NCI-H82 (cell line): ENCODE measurements around the gene MPND.

Experiments
- DNase-seq: peaks from one replicate; lab custom pipeline; 2025; lab: John Stamatoyannopoulos, UW

MPND gene

DNA sequence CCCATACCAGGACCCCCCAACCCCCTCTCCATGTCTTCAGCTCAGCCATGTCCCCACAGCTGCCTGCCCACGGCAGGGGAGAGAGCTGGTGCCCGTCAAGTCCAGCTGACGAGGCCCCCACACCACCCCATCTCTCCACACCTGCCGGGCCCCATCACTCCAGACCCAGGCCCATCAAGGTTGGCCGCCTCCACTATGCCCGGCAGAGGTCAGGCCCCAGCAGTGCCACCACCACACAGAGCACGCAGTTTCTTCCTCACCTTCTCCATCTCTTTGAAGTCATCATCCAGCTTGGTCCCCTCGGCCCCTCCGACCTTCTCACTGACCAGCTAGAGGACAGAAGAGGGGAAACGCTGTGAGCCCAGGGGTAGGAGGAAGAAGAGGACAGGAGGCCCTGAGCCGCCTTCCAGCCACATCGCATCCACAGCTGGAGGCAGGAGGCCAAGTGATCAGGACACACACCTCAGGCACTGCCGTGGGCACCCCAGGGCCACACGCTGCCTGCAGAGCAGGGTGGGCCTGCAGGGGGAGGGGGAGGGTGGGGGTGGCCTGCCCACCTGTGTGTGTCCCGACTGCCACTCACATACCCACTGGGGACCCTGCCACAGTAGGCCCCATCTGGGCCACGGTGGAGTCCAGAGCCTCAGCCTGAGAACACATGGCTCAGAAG is 23.4 kb downstream of the MPND start:
- DNase-seq = no peak

DNA sequence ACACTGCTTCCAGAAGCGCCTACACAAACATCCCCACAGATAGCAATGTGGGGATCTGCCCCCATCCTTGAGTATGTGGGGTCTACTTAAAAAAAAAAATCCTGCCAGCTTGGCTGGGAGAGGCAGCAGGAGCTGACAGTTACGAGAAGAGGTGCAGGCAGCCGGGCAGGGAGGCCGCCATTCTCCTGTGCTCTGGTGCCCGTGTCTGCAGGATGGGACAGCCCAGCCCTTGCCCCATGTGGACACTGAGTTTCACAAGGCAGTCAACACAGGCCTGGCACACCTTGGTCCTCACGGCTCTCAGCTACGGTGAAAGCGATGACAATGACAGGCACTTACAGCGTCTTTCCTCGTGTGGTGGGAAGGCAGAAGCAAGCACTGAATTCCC is 24.0 kb downstream of the MPND start:
- no peak for DNase-seq

DNA sequence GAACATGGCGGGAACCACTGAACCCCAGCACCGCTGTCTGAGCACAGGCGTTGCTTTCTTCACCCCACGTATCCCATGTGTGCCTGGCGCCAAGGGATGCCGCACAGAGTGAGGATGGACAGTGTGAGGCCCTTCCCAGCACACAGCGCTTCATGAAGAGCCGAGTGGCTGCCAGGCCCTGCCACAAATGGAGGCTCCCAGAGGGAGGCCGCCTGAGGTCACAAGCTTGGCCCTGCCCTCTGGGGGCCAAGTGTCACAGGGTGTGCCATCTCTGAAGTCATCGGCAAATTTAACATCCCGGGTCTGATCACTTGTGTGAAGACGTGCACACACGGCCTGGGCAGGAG is 24.4 kb downstream of the MPND start:
- DNase-seq = no peak

GRCh38 chr19:4368128-4368820 is 24.9 kb downstream of the MPND start:
- no peak for DNase-seq

DNA sequence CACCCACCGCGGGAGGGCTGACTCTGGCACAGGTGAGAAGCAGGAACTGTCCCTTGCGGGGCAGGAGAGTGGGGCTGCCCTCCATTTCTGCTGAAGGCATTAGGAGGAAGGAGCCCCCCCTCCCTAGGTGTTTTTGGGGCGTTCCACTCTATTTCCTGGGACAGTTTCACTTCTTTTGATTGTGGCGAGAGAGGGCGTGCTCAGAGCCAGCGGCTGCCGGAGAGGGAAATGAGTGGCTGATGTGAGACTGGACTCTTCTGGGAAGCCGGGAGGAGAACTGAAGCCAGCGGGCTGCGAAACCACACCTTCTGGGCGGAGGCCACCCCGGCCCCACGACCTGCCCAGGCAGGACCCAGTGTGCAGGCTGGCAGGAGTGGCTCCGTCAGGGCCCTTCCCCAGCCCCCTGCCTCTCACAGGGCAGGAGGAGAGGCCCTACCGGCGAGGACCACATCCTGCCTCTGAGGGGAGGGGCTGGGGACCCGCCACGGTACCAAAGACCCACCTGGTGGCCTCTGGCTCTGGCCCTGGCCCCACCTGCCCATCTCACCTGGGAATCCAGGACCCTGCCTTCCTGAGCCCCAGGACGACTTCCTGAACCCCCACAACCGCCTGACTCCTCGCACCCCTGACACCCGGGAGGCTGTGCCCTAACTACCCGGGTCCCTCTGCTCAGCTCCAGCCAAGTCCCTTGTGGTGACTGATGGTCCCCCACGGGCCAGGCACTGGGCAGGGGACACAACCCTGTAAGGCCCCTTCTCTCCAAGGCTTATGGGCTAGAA is 25.9 kb downstream of the MPND start:
- DNase-seq = no peak

- DNase-seq = no peak
These were observed 26.5 kb downstream of the MPND start for GRCh38 chr19:4369888-4370260.

DNA sequence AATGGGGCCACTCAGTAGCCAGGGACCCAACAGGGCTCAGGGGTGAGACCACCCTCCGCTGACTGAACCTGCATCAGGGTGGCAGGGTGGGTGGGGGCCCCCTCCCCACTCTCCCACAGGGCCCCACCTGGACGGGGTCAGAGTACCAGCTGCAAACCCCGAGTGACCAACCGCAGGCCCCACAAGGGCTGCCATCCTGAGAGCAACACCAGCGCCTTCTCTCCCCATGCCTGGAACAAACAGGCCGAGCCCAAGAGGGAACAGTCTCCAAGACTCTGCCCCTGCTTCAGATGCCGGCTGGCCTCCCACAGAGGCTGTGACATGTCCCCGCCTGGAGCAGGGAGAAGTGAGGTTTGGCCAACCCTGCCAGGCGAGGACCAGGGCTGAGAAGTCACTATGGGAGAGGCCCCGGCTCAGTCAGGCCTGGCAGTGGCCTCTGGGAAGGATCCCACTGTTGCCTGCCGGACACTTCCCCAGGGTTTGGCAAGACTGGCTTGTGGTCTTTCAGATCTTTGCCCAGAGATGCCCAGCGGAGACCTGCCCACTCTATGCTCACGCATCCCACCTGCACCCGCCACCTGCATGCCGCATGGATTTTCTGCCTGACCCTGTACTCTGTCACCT is 27.2 kb downstream of the MPND start:
- no peak for DNase-seq

DNA sequence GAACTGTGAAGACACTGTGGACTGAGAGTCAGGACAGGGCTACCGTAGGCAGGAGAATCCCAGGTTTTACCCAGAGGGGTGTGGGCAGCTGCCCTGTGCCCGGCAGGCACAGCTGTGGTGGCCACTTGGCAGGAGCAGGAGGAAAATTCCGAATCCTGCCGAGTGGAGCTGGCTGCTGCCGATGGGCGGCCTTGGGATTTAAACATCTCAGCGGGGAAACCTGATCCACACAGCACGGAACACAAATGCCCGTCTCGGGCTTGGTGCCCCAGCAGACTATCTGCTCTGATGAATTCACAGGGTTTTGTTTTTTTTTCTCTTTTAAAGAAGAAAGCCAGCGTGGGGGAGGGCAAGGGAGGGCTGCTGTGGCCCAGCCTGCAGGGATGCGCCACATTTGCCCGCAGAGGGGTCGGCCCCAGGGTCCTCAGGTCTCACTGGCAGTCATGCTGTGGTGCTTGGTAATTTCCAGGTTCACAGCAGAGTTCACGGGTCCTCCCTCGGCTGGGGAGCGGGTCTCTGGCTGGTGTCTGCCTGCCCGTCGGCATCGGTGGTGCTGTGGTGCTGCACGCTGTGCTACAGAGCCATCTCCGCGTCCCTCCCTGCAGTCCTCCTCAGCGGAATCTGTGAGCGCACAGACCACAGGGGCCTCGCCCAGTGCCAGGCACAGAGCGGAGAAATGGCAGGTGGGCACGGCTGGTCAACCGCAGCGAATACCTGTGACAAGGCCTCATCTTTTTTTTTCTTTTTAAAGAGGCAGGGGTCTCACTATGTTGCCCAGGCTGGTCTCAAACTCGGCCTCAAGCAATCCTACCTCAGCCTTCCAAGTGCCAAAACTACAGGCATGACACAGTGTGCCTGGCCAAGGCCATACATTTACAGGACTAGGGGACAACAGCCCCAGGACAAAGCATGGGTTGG is 28.1 kb downstream of the MPND start:
- no peak for DNase-seq

GRCh38 chr19:4372165-4373012 is 29.0 kb downstream of the MPND start:
- no peak for DNase-seq

DNA sequence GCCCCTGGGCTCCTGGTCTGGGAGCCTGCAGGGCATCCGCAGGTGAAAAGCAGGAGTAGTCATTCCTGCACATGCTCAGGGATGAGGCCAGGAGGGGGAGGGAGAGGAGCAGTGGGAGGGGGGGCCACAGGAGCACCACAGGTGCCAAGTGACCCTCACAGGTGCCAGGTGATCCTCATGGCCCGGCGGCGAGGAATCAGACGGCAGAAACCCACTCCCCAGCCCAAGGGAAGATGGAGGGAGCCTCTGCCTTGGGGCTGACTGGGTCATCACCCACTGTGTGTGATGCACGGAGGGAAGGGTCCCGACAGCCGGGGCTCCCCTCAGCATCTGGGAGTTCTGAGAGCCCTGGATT is 29.6 kb downstream of the MPND start:
- no peak for DNase-seq

DNA sequence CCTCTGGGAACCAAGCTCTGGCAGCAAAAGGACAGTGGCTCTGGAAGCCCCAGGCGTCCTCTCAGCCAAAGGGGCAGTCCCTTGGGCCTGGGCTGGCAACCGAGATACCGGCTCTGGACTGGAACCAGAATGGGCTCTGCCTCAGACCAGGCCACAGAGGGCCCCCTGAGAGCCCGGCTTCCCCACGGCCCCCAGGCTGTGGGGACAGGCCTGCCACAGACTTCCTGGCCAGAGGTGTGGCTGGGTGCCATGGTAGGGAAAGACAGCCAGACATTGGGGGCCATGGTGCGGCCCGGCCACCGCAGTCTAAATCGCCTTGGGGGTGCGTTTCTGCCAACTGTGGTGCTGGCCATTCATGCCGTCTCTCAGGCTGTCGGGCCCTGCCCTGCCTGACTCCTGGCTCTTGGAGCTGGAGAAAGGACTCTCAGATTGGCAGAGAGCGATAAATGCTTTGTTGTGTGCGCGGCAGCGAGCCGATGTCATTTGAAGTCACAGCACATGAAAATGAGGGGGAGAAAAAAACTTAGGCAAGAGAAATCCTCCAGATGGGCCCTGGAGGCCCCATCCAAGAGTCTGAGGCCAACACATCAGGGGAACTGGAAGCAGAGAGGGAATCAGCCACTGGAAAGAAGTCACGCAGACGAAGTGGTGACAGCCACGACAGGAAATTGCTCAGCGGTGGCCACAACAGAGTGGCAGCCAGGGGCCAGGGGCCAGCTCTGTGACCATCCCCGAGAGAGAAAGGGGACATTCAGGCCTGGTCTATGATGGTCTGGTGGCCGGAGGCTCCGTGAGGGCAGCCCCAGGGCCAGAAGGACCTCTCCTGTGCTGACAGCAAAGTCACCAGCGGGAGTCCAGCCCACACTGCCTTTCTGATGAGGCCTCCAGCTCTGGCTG is 30.5 kb downstream of the MPND start:
- no peak for DNase-seq

- no peak for DNase-seq
These were observed 31.3 kb downstream of the MPND start for GRCh38 chr19:4374498-4375163.

GRCh38 chr19:4375164-4376027 is 32.0 kb downstream of the MPND start:
- DNase-seq = no peak

- no peak for DNase-seq
These were observed 32.8 kb downstream of the MPND start for GRCh38 chr19:4376028-4376670.

DNA sequence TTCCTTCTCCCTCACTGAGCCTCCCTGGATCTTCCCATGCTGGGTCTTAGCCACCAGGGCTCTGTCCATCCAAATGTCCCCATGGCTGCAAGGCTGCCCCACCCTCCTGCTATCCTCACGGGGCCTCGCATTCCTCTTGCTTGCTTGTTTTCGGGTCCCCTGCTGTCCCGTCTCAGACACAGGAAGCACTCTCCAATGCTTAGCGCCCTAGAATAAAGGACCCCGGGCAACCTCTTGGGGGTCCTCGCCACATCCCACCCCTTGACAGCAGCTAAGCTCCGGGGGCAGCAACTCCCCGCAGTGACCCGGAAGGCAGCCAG is 33.3 kb downstream of the MPND start:
- DNase-seq = no peak

DNA sequence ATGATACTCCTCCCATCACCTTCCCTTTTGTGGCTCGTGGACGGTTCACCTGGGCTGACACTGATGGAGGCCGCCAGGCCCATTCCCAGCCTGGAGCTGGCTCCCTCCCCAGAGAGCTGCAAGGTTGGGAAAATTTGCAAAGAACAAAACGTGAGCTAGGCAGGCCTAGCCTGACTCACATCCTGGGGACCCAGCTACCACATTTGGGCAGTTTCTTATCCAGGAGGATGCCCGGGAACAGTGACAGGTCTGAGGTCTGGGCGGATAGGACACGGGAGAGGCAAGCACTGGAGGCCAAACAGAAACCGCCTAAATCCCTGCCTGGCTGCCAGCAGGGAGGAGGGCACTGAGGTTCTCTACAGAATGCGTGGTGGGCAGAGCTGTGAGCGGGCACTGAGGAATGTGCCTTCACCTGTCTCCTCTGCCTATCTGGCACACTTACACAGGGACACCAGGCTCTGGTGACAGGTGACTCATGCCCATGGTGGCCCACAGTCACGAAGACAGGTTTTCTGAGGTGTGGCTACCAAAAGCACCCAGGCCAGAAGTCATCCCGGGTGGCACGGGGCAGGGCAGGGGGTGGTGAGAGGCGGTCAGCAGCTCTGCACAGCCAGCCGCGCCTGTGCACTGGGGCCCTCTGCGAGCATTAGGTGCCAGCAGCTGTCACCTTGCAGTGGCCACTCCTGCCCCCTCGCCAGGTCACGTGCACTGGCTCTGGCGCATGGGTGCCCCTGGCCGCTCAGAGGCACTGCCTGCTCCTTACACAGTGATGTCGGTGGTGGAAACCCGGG is 33.8 kb downstream of the MPND start:
- DNase-seq = no peak

DNA sequence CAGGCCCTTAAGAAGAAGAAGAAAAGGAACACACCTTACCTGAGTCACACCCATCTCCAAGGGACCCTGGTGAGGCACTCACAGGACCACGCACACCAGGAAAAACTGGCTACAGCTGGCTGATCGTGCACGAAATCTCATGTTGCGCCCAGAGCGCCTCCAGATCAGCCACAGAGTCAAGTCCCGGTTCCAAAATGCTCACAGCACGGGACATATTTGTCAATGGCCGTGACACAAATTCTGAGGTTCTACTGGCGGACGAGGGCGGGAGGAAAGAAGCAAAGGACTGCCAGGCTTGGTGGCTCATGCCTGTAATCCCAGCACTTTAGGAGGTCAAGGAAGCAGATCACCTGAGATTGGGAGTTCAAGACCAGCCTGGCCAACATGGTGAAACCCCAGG is 35.5 kb downstream of the MPND start:
- no peak for DNase-seq
